Prostate gland (tissue), 2 donors: ENCODE results near the gene GPR89B.
"Not testable (repeated sequence)": the region's sequence is repeated elsewhere in the genome, so short reads cannot be mapped to it uniquely, and the experiment has no call there.

Experiments used
- CTCF ChIP-seq, 4 experiments: fragments of 200-600 bp in 2 of 4; fragments of 450-650 bp in 2 of 4; sonication (generic) in 2 of 4; IDR thresholded peaks; 1 replicate in 3 of 4; 2 replicates in 1 of 4; pipeline ENCODE4 v1.5.1; 2016 to 2019; ENCODE audit warnings: antibody characterized with exemption in 4 of 4, mild to moderate bottlenecking in 2 of 4, moderate library complexity in 2 of 4
- POLR2AphosphoS5 ChIP-seq: sonication (generic); formaldehyde crosslinking; IDR thresholded peaks from one replicate; pipeline ENCODE4 v1.6.1; 2017; ENCODE audit warnings: antibody characterized with exemption

- not testable (repeated sequence) for TF ChIP-seq CTCF (IDR thresholded peaks at IDR 0.05); POLR2AphosphoS5
Observed at GRCh38 chr1:148027004-148027403, 98.8 kb downstream of the GPR89B start.
